HL-60/S4 treated with retinoic acid at 250 ng/mL for 4 days and 3 days (cell line): ENCODE measurements around the gene GNLY.

ENCODE experiments used
- in situ Hi-C: fragments of 300-500 bp; cut with MboI; formaldehyde crosslinking; loops from 2 replicates; pipeline ENCODE4 v1.7.0; 2022; ENCODE audit warnings: low sequenced_read_pairs

Gene GNLY

DNA sequence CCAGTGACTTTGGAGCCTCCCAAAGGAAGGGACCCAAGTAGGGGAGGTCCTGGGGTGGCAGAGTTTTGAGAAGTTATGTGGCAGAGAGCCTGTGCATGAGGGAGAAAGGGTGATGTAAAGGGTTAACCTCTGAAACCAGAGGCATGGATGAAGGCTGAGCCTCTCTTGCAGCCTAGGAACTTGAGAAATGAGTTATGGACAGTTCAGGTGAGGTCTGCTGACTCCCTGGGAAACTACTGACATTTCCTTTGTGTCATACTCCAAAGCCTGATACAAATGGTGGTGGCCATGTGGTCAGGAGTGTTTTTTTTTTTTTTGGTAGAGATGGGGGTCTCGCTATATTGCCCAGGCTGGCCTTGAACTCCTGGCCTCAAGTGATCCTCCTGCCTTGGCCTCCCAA lies 12.4 kb upstream of the GNLY start:
- in situ Hi-C loops: no loop called here

DNA sequence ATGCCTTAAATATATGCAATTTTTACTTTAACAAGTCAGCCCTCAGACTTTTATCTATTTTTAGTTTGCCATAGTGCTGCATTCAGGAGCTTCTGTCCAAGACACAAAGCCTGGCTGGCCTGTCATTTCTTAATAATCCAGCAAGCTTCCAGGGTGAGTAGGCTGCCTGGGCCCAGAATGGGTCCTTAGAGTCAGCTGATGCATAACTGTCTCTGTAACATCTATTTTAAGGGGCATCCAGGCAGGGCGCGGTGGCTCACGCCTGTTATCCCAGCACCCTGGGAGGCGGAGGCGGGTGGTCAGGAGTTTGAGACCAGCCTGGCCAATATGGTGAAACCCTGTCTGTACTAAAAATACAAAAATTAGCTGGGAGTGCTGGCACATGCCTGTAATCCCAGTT lies 11.8 kb upstream of the GNLY start:
- in situ Hi-C loops: no loop called here

DNA sequence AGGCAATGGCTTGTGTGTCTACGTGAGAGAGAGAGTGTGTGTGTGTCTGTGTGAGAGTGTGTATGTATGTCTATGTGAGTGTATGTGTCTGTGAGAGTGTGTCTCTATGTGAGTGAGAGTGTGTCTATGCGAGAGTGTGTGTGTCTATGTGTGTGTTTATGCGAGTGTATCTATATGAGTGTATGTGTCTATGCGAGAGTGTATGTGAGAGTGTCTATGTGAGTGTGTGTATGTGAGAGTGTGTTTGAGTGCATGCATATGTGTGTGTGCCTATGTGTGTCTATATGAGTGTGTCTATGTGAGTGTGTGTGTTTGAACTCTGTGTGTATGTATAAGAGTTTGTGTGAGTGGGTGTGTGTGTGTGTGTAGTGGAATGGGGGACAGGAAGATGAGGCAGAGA lies 9.8 kb upstream of the GNLY start:
- in situ Hi-C loops: no loop called here

DNA sequence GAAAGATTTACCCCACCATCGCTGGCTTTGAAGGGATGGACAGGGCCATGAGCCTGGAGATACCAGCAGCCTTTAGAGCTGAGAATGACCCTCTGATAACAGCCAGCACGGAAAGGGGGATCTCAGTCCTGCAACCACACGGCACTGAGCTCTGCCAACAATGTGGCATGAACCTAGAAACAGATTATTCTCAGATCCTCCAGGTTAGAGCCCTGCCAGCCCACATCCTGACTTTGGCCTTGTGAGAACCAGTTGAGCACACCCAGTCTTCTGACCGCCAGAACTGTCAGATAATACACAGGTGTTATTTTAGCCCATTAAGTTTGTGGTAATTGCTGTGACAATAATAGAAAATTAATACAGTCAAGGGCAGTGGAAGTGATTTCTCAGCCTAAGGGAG lies 9.4 kb upstream of the GNLY start:
- in situ Hi-C loops: no loop called here

DNA sequence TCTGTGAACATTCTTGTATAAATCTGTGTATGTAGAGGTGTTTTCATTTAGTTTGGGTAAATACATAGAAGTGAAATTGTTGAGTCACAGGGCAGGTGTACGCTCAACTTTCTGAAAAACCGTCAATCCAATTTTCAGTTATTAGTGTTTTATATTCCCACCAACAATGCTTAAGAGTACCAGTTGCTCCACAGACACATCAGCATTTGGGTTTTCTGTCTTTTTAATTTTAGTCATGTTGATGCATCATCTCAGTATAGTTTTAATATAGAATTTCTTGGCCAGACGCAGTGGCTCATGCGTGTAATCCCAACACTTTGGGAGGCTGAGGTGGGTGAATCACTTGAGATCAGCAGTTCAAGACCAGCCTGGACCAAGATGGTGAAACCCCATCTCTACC lies 3.2 kb upstream of the GNLY start:
- in situ Hi-C loops: no loop called here

DNA sequence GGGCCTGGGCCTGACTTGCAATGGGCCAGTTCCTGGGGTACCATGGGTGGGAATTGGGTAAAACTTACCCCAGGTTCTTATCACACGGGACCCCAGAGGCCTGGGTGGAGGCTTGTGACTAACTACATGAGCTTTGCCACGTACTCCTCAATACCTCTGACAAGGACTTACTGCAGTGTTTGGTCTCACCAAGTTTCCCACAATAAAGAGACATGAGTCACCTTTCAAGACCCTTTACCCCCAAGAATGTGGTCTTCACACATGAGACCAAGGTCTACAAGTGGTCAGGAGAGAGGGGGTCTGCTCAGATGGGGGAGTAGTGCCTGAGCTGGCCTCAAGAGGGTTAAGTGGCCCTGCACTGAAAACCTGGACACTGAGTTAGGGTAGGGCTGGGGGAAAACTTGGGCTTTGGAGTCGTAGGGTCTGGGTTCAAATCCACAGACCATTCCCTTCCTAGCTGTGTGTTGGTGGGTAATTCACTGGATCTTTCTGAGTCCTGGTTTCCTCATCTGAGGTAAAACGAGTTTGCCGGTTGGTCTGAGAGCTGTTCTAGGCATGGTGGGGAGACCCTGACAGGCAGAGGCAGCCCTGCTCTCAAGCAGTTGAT lies 2.0 kb upstream of the GNLY start:
- in situ Hi-C loops: no loop called here

DNA sequence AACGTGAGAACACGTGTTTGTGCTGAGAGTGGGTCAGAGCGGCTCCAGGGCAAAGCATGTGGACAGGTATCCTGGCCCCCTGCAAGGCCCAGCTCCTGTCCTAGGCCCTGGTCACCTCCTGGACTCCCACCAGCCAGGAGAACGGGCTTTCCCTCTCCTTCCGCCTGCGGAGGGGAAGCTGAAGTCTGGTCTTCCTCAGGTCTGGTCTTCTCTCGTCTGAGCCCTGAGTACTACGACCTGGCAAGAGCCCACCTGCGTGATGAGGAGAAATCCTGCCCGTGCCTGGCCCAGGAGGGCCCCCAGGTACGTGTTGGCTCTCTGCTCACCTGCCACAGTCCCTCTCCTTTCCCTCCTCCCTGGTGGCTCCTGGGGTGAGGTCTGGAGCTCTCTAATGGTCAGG lies 963 bp downstream of the GNLY start:
- in situ Hi-C loops: no loop called here

DNA sequence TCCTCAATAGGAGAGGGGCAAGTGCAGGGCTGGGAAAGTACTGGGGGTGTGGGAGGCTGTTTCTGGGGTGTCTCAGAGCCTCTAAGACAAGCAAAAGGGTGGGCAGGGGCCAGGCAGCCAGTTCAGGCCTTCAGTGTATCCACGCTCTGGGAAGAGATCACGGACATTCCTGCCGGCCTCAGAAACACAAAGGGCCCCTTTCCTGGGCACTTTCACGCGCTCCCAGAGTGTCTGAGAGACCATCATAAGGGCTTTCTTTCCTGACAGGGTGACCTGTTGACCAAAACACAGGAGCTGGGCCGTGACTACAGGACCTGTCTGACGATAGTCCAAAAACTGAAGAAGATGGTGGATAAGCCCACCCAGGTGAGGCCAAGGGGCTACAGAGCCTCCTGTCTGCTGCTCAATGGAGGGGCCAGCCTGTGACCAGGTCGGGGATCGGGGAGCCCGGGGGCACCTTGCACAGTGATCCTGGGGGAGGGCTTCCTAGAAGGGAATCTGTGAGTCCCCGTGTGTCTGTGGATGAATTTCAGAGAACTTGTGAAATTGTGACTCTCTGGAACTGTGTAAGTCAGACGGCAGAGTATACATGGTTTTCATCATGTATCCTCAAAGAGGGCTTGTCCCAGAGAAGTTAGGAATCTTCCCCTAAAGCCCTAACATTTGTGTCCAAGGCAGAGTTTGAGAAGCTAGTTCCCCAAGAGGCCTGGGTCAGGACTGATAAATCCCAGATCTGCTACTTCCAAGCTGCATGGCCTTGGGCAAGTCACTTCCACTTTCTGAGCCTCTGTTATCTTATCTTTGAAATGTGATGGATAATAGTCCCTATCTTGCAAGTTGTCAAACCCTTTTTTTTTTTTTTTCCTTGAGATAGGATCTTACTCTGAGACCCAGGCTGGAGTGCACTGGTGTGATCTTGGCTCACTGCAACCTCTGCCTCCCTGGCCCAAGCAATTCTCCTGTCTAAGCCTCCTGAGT lies 1.8 kb downstream of the GNLY start:
- in situ Hi-C loops: no loop called here

DNA sequence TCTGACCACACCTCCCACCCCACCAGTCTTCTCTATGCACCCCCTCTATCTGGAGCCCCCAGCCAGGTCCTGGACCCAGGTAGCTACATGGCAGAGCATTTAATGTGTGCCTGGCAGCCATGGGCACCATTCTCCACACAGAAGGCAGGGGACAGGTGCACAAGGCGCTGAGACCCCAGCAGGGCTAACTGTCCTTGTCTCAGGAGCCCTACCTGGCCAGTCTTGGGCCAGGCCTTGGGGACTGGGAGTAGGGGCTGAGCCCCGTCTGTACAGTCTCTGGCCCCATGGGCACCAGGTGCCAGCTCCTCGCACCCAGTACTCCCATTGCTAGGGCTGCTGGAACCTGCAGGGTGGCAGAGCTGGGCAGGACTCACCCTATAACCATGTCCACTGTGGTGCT lies 2.9 kb downstream of the GNLY start:
- in situ Hi-C loops: no loop called here

DNA sequence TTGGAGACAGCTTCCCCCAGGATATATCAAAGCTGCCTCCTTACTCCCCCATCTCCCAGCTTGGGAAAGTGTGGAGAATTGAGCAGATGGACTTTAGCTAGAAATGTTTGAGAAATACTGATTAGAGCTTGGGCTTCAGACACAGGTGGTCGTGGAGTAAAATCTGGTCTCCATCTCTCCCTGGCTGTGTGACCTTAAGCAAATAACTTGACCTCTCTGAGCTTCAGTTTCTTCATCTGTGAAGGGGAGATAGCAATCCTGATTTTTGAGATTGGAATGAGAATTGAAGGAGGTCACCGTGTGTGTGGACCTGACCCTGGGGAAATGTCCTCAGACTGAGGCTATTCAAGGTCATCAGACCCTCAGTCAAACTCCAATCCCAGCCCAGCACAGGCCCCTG lies 3.6 kb downstream of the GNLY start:
- in situ Hi-C loops: no loop called here

DNA sequence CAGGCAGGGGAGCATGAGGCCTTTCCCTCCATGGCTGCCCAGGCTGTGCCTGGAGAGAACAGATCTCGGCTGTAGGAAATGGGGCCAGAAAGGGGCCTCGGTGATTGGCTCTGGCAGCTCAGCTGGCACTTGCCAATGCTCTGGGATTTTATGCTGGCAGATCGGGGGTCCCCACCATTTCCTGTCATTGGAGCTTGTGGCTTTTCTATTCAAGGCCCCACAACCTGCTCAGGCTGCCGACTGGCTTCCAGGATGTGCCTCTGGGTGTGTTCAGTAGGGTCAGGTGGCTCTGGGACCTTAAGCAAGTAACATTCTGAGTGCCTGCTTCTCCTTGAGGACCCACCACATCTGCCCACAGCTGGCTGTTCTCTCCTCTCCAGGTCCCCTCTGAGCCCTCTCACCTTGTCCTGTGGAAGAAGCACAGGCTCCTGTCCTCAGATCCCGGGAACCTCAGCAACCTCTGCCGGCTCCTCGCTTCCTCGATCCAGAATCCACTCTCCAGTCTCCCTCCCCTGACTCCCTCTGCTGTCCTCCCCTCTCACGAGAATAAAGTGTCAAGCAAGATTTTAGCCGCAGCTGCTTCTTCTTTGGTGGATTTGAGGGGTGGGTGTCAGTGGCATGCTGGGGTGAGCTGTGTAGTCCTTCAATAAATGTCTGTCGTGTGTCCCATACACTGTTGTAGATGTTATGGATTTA lies 4.2 kb downstream of the GNLY start:
- in situ Hi-C loops: no loop called here

DNA sequence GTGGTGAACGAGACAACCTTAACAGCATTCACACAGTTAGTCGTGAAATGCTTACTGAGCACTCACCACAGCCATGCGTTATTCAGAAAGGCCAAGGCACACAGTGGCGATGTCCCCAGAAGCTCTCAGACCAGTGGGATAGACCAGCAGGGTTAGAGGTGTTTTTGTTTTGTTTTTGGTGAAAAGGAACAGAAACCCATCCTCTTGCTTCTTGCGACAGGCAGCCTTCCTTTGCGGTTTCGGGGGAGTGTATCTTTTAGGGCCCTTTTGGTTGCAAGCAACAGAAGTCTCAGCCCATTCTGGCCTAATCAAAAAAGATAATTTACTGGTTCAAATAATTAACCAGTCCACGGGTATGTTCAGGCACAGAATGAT lies 4.7 kb downstream of the GNLY start:
- in situ Hi-C loops: no loop called here

DNA sequence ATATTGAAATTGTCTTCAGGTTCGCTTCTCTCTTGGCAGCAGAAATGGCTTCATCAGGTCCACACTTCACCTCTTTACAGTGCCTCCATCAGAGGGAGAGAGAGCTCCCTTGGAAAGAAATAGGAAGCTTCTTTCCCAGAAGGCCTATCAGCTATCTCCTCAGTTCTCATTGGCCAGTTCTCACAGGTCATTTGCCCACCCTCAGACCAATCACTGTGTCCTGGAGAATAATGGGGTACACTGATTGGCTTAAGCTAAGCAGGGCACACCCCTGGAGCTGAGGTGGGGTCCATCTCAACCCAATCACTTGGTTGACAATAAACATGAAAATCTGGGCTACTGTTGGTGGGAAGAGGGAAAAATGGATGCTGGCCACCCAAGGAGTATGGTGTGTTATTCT lies 5.2 kb downstream of the GNLY start:
- in situ Hi-C loops: no loop called here

DNA sequence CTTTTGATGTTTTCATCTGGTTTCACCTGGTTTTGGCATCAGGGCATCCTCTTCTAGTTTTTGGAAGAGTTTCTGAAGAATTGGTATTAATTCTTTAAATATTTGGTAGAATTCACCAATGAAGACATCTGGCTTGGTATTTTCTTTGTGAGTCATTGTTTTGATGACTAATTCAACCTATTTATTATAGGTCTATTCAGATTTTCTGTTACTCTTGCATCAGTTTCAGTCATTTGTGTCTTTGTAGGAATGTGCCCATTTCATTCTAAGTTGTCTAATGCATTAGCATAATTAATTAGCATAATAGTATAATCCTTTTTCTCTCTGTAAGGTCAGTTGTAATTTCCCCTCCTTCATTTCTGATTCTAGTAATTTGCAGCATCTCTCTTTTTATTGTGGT lies 8.0 kb downstream of the GNLY start:
- in situ Hi-C loops: no loop called here

DNA sequence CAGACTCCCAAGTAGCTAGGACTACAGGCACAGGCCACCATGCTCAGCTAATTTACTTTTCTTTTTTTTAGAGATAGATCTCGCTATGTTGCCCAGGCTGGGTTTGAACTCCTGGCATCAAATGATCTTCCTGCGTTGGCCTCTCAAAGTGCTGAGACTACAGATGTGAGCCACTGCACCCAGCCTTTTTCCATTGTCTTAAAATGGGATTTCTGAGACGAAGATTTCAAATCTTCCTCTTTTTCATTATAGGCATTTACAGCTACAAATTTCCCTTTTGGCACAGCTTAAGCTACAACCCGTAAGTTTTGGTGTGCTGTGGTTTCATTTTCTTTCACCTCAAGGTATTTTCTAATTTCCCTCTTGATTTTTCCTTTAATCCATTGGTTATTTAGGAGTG lies 8.6 kb downstream of the GNLY start:
- in situ Hi-C loops: no loop called here

DNA sequence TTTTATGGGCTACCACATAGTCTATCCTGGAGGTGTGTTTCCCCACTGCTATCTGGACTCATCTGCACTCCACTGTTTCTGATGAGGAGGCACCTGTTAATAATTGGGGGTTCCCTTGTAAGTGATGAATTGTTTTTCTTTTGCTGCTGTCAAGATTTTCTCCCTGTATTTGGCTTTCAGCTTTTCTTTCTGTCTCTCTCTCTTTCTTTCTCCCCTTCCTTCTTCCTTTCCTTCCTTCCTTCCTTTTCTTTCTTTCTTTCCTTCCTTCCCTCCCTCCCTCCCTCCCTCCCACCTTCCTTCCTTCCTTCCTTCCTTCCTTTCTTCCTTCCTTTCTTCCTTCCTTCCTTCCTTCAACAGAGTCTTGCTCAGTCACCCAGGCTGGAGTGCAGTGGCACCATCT lies 9.2 kb downstream of the GNLY start:
- in situ Hi-C loops: no loop called here

DNA sequence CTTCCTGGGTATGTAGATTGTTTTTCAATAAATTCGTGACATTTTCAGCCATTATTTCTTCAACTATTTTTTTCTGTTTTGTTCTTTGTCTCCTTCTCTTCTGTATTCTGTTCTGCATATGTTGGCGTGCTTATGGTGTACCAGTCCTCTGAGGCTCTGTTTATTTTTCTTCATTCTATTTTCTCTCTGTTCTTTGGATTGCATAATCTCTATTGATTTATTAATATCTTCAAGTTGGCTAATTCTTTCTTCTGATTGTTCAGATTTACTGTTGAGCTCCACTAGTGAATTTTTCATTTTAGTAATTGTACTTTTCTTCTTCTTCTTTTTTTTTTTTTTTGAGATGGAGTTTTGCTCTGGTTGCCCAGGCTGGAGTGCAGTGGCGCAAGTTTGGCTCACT lies 9.9 kb downstream of the GNLY start:
- in situ Hi-C loops: no loop called here

DNA sequence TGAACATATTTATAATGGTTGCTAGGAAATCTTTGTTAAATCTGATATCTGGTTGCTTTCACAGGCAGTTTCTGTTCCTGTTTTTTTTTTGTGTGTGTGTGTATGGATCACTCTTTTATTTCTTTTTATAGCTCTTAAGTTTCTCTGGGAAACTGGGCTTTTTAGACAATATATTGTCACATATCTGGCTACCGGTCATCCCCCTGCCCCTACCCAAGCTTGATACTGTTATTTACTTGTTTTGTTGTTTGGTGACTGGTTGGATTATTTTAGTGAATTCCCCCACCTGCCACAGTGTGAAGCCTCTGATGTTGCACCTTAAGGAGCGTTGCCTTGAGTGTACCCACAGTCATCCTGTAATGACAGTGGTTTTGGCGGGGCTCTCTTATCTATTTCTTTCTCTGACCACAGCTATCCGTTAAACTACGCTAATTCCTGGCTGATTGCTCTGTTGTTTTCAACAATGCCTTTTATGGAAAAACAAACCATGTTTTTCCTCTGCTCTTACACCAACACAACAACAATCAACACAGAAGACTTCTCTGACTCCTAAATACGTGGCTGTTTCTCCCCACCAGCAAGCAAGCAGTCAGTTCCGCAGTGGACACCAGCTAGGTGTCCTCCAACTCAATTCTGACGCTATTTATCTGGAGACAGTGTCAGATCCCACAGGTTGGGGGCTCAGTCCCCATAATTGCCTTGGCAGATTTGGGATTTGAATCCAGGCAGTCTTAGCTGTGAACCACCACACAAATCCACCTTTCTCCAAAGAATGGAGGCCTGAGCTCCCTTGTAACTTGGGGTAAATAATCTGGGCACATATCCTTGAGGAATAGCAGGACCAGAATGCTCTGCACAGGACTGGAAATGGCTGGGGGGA lies 10.9 kb downstream of the GNLY start:
- in situ Hi-C loops: no loop called here

DNA sequence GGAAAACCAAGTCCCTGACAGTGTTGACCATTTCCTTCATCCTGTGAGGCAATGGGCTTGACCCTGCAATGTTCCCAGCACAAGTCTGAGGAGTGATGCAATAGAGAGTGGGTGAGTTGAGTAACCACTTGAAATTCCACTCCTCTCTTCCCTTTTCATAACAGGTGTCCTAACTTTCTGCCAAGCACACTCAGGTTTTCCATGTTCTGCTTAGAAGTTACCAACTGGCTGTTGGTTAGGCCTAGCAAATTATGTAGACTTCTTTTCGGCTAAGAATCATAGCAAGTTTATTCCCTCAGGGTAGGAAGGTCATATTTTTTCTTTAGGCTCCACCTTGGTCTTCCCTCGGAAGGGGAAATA lies 11.5 kb downstream of the GNLY start:
- in situ Hi-C loops: no loop called here

DNA sequence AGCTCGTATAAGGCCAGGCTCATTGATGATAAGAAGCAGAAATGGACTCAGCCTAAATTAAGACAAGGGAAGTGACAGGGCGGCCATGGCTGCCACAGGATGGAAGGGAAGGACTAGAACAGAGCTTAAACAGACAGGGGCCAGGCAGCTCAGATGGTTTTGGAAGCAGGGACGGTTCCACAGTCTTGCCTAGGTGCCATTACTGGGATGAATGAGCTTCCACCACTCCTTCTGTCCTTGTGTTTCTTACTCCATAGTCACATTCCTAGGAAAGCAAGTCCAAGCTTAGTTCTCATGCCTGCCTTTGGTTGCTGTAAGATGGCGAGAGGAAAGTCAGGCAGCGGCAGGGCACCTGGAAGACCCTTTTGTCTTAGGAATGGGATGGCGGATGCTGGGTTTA lies 11.9 kb downstream of the GNLY start:
- in situ Hi-C loops: no loop called here
